Gastrocnemius medialis (tissue), 4 donors: ENCODE data around the gene BEND3.

Experiments used
- CTCF ChIP-seq, 5 experiments: fragments of 450-650 bp in 3 of 5; fragments of 200-600 bp in 2 of 5; sonication (generic) in 2 of 5; IDR thresholded peaks in 4 of 5; conservative IDR thresholded peaks in 1 of 5; 1 replicate in 4 of 5; 2 replicates in 1 of 5; pipeline ENCODE4 v1.5.1; 2016 to 2019; ENCODE audit warnings: antibody characterized with exemption in 5 of 5, mild to moderate bottlenecking in 3 of 5, moderate library complexity in 3 of 5
- POLR2A ChIP-seq, 2 donors: fragments of 450-650 bp; IDR thresholded peaks; one replicate each; pipeline ENCODE4 v1.6.1; 2017; ENCODE audit warnings: antibody characterized with exemption in 2 of 2, mild to moderate bottlenecking in 2 of 2, moderate library complexity in 2 of 2

GRCh38 chr6:107154801-107155160, 39.5 kb upstream of the BEND3 start:
- TF ChIP-seq POLR2A (IDR thresholded peaks at IDR 0.05) (no peak), CTCF (IDR thresholded peaks at IDR 0.05 in 4 of 5, conservative IDR thresholded peaks at IDR 0.05 in 1 of 5) (no peak)
